Prostate gland (tissue), 2 donors: ENCODE measurements around the gene ACOT11. TPM values are rescaled to one million over a fixed set of nuclear protein-coding genes. Genes with fewer than 3 reads are reported as not detected.

ENCODE experiments used
- DNase-seq: peaks from one replicate; pipeline ENCODE4 v3.0.0-alpha.2; 2019; ENCODE audit warnings: low spot score
- H3K27ac ChIP-seq, 2 donors: fragments of 200-600 bp; sonication (generic); 2 replicates each; pipeline ENCODE4 v1.5.1; 2017 to 2019
- H3K27me3 ChIP-seq: fragments of 200-600 bp; sonication (generic); replicated peaks from 2 replicates; pipeline ENCODE4 v1.5.1; 2019; ENCODE audit not compliant: insufficient read depth
- H3K36me3 ChIP-seq, 2 donors: fragments of 200-600 bp; sonication (generic); 1 replicate in 1 of 2; 2 replicates in 1 of 2; pipeline versions ENCODE4 v1.5.1 to v1.8.1; 2017 to 2019
- H3K4me1 ChIP-seq: fragments of 200-600 bp; sonication (generic); replicated peaks from 2 replicates; pipeline ENCODE4 v1.5.1; 2019
- H3K4me3 ChIP-seq, 2 donors: fragments of 200-600 bp; sonication (generic); 2 replicates each; pipeline ENCODE4 v1.5.1; 2017 to 2019
- H3K9me3 ChIP-seq: fragments of 200-600 bp; sonication (generic); 2 replicates; pipeline ENCODE4 v1.5.1; 2017
- CTCF ChIP-seq, 4 experiments: fragments of 200-600 bp in 2 of 4; fragments of 450-650 bp in 2 of 4; sonication (generic) in 2 of 4; IDR thresholded peaks; 1 replicate in 3 of 4; 2 replicates in 1 of 4; pipeline ENCODE4 v1.5.1; 2016 to 2019; ENCODE audit warnings: antibody characterized with exemption in 4 of 4, mild to moderate bottlenecking in 2 of 4, moderate library complexity in 2 of 4
- POLR2A ChIP-seq: fragments of 450-650 bp; IDR thresholded peaks from one replicate; pipeline ENCODE4 v1.6.1; 2016; ENCODE audit warnings: antibody characterized with exemption, mild to moderate bottlenecking
- POLR2AphosphoS5 ChIP-seq: sonication (generic); formaldehyde crosslinking; IDR thresholded peaks from one replicate; pipeline ENCODE4 v1.6.1; 2017; ENCODE audit warnings: antibody characterized with exemption
- WGBS: methylation state at CpG from one replicate; pipeline ENCODE4 v1.1.5; 2018; 5-methylcytosine and 5-hydroxymethylcytosine counted together
- intact Hi-C: fragments of 100-400 bp; cut with DNase I; formaldehyde crosslinking; loops from one replicate; pipeline ENCODE4 v1.14.2; 2022
- total RNA-seq, 2 donors: library from RNA; depleted of rRNA; stranded (reverse); fragments of >200 nt; gene quantifications; one replicate each; pipeline ENCODE4 v1.1.0, GENCODE V29; 2016

ACOT11 gene
- total RNA-seq, 2 donors from 2014 or later, result 6.7 to 18.6 TPM

GRCh38 chr1:54575605-54576290 lies 27.7 kb downstream of the ACOT11 start:
- Histone ChIP-seq H3K27ac (no peak overlapping the region), H3K36me3 (no peaks in the 10 kb centered on the region), H3K9me3 (no peaks in the 10 kb centered on the region), H3K27me3 (no peaks in the 10 kb centered on the region), H3K4me3 (no peak overlapping the region), H3K4me1 (peaks cover 3% of the 10 kb centered on the region)
- WGBS, result 93% methylated on average over 8 of the region's 8 CpGs
- DNase-seq, result no peak
- intact Hi-C loops, result no loop called here
- no peak for TF ChIP-seq POLR2A
- TF ChIP-seq CTCF (IDR thresholded peaks at IDR 0.05), result no peak
- no peak for TF ChIP-seq POLR2AphosphoS5

GRCh38 chr1:54577612-54578011 lies 29.6 kb downstream of the ACOT11 start:
- no peak for DNase-seq

GRCh38 chr1:54579337-54579781 lies 31.3 kb downstream of the ACOT11 start:
- TF ChIP-seq POLR2A (no peak), CTCF (IDR thresholded peaks at IDR 0.05) (no peak), POLR2AphosphoS5 (peak; percentile 53)
- H3K36me3 ChIP-seq, result no peaks in the 10 kb centered on the region
- DNase-seq, result no peak
- H3K9me3 ChIP-seq, result no peaks in the 10 kb centered on the region
- 55% methylated on average over 4 of the region's 4 CpGs for WGBS
- H3K4me1 ChIP-seq, result no peaks in the 10 kb centered on the region
- H3K27ac ChIP-seq, result peak overlapping the region; percentile 21 to 74
- intact Hi-C loops, result no loop called here
- no peak overlapping the region for H3K4me3 ChIP-seq
- H3K27me3 ChIP-seq, result no peaks in the 10 kb centered on the region

More at GRCh38 chr1:54577612-54578011, 29.6 kb downstream of the ACOT11 start:
- intact Hi-C loops, result no loop called here
- H3K27me3 ChIP-seq, result no peaks in the 10 kb centered on the region
- no peaks in the 10 kb centered on the region for H3K36me3 ChIP-seq
- TF ChIP-seq CTCF (IDR thresholded peaks at IDR 0.05) (no peak), POLR2A (no peak), POLR2AphosphoS5 (peak; percentile 24)
- no peaks in the 10 kb centered on the region for H3K9me3 ChIP-seq
- H3K4me3 ChIP-seq, result no peak overlapping the region
- H3K27ac ChIP-seq, result peak overlapping the region; percentile 22 to 32
- no peaks in the 10 kb centered on the region for H3K4me1 ChIP-seq
- 54% methylated on average over 6 of the region's 6 CpGs for WGBS

- H3K27me3 ChIP-seq, result no peaks in the 10 kb centered on the region
- no peaks in the 10 kb centered on the region for H3K36me3 ChIP-seq
- H3K4me1 ChIP-seq, result no peaks in the 10 kb centered on the region
- intact Hi-C loops, result loop anchor here (2.0 kb wide), 1 partner anchor 32 kb away; the partner anchor contains the start of gene ACOT11
- H3K27ac ChIP-seq, result peak overlapping the region; percentile 74 to 79
- no peak for DNase-seq
- TF ChIP-seq POLR2A (no peak), CTCF (IDR thresholded peaks at IDR 0.05) (no peak), POLR2AphosphoS5 (no peak)
- no peaks in the 10 kb centered on the region for H3K9me3 ChIP-seq
- no peak overlapping the region for H3K4me3 ChIP-seq
- 81% methylated on average over 11 of the region's 11 CpGs for WGBS
Measured at GRCh38 chr1:54580856-54581550, 33.0 kb downstream of the ACOT11 start.
